Left ventricle myocardium inferior (tissue), 1 donor: Measurements from ENCODE around the gene CPT1A. TPM values are rescaled to one million over a fixed set of nuclear protein-coding genes. Genes with fewer than 3 reads are reported as not detected.
A peak's percentile ranks its signal among the peaks of the same experiment; 100 is the strongest.

ENCODE experiments used
- DNase-seq: peaks from one replicate; pipeline ENCODE4 v3.0.0-alpha.2; 2020
- H3K27ac ChIP-seq: fragments of 200-600 bp; replicated peaks from 2 replicates; pipeline ENCODE4 v1.8.0; 2021
- H3K27me3 ChIP-seq: fragments of 200-600 bp; 2 replicates; pipeline ENCODE4 v1.8.0; 2021; ENCODE audit warnings: low read depth
- H3K36me3 ChIP-seq: fragments of 200-600 bp; 2 replicates; pipeline ENCODE4 v1.8.0; 2021
- H3K4me1 ChIP-seq: fragments of 200-600 bp; 2 replicates; pipeline ENCODE4 v1.8.0; 2021
- H3K4me3 ChIP-seq: fragments of 200-600 bp; 2 replicates; pipeline ENCODE4 v1.8.0; 2021; ENCODE audit warnings: mild to moderate bottlenecking, moderate library complexity
- H3K9me3 ChIP-seq: fragments of 200-600 bp; replicated peaks from 2 replicates; pipeline ENCODE4 v1.8.0; 2021
- intact Hi-C: fragments of 100-400 bp; cut with micrococcal nuclease; formaldehyde crosslinking; loops from one replicate; pipeline ENCODE4 v1.11.0; 2022
- total RNA-seq: library from RNA; stranded (reverse); fragmentation: NEBNext Ultra II Directional; extraction: Animal tissue kit (Norgen Biotek cat#: 25700); gene quantifications from one replicate; pipeline ENCODE4 v1.2.1, GENCODE V29; 2021
- TF ChIP-seq, protein P1 (sequence below): fragments of 200-600 bp; IDR thresholded peaks from 2 replicates; pipeline ENCODE4 v1.8.0; 2021; ENCODE audit warnings: antibody characterized with exemption, mild to moderate bottlenecking, borderline replicate concordance
- donor health status: DM: no; HTN: yes; CAD: no; lungs with severe emphysema.

The CPT1A gene
- total RNA-seq, 1 donor from 2014 or later, result 73.1 TPM

DNA sequence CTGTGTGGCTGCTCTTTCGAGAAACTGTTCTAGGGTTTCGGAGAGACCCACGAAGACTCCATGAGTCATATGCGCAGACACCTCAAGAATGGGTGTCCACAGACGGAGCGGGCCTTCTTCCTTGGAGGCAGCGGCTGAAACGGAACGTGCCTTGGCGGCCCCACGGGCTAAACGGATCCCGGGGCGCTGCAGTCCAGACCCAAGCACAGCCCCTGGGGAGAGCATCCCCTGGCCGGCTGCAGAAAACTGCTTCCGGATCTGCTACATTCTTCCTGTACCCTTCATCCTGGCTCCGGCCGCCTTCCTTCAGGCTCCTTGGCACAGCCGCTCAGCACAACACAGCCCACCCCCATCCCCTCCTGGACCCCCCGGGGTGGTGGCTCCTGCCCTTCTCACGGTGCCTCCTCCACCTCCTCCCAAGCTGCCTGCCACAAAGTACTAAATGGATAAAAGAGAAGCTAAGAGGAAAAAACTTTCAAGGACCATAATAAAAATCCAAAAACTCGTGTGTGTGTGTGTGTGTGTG is 25.4 kb downstream of the CPT1A start:
- Histone ChIP-seq H3K4me3 (no peak overlapping the region), H3K27me3 (no peaks in the 10 kb centered on the region), H3K27ac (no peak overlapping the region), H3K4me1 (peaks cover 45% of the 10 kb centered on the region), H3K9me3 (no peaks in the 10 kb centered on the region), H3K36me3 (peaks cover 38% of the 10 kb centered on the region)
- intact Hi-C loops, result no loop called here
- TF ChIP-seq, protein P1, sequence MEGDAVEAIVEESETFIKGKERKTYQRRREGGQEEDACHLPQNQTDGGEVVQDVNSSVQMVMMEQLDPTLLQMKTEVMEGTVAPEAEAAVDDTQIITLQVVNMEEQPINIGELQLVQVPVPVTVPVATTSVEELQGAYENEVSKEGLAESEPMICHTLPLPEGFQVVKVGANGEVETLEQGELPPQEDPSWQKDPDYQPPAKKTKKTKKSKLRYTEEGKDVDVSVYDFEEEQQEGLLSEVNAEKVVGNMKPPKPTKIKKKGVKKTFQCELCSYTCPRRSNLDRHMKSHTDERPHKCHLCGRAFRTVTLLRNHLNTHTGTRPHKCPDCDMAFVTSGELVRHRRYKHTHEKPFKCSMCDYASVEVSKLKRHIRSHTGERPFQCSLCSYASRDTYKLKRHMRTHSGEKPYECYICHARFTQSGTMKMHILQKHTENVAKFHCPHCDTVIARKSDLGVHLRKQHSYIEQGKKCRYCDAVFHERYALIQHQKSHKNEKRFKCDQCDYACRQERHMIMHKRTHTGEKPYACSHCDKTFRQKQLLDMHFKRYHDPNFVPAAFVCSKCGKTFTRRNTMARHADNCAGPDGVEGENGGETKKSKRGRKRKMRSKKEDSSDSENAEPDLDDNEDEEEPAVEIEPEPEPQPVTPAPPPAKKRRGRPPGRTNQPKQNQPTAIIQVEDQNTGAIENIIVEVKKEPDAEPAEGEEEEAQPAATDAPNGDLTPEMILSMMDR, result no peak
- DNase-seq, result no peak

DNA sequence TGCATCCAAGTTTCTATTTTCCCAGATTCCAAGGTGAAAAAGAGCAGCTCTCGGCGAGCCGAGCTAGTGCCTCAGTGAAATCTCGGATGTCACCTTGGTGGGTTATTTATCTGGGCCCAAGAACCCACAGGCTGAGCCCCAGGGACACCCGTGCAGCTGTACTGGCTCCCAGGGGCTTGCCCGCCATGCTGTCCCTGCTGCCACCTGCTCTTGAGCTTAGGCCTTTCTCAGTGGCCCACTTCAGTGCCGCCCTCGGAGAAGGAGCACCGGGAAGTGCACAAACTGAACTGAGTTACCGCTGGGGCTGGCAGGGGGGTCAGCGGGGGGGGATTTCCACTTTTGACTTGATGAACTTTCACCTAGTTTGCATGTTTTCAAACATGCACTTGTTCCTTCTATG is 27.9 kb downstream of the CPT1A start:
- H3K27ac ChIP-seq, result no peak overlapping the region
- H3K27me3 ChIP-seq, result no peaks in the 10 kb centered on the region
- H3K4me1 ChIP-seq, result peaks cover 54% of the 10 kb centered on the region
- H3K4me3 ChIP-seq, result no peak overlapping the region
- intact Hi-C loops, result no loop called here
- DNase-seq, result no peak
- TF ChIP-seq, protein P1, result no peak
- H3K9me3 ChIP-seq, result no peaks in the 10 kb centered on the region
- H3K36me3 ChIP-seq, result peaks cover 46% of the 10 kb centered on the region

DNA sequence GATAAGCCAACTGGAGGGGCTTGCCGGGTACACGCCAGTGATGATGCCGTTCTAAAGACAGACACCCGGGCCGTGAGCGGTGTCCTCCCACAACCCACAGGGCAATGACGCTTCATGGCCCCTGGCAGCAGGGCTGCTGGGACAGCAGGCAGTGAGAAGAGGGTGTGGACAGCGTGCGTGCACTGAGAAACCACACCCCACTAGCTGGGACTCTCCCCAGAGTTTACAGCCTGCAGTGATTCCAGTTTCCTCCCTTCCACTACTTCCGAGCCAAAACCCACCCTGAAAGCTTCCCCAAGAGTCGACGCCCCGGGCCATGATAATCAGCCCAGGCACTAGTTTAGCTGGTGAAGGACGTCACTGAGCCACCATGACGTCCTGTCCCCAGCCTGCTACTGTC is 29.2 kb downstream of the CPT1A start:
- peak overlapping the region; percentile 18 for H3K27ac ChIP-seq
- H3K9me3 ChIP-seq, result no peaks in the 10 kb centered on the region
- intact Hi-C loops, result no loop called here
- peak; percentile 27 for DNase-seq
- H3K4me3 ChIP-seq, result no peak overlapping the region
- no peaks in the 10 kb centered on the region for H3K27me3 ChIP-seq
- TF ChIP-seq, protein P1, result no peak
- H3K4me1 ChIP-seq, result peaks cover 48% of the 10 kb centered on the region
- peaks cover 54% of the 10 kb centered on the region for H3K36me3 ChIP-seq

DNA sequence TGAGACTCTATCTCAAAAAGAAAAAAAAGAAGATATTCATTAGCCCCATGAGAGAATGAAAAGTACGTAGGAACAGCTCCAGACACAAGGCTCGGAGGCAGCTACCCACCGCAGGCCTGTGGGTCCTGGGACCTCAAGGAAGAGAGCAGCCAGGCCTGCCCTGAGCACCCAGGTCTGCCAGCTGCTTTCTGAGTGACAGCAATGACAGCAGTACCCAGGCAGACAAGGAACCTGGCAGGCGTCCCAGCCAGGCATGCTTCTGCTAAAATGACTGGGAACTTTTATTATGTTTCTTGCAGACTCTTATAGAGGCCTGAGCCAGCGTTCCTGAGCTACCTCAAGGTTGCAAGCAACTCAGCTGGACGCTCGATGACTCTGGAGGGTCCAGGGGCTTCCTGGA is 31.6 kb downstream of the CPT1A start:
- H3K4me3 ChIP-seq, result peak overlapping the region; percentile 17
- intact Hi-C loops, result no loop called here
- no peaks in the 10 kb centered on the region for H3K27me3 ChIP-seq
- H3K27ac ChIP-seq, result peak overlapping the region; percentile 82
- peaks cover 58% of the 10 kb centered on the region for H3K4me1 ChIP-seq
- peak; percentile 81 for DNase-seq
- no peaks in the 10 kb centered on the region for H3K9me3 ChIP-seq
- TF ChIP-seq, protein P1, result no peak
- H3K36me3 ChIP-seq, result peaks cover 72% of the 10 kb centered on the region

DNA sequence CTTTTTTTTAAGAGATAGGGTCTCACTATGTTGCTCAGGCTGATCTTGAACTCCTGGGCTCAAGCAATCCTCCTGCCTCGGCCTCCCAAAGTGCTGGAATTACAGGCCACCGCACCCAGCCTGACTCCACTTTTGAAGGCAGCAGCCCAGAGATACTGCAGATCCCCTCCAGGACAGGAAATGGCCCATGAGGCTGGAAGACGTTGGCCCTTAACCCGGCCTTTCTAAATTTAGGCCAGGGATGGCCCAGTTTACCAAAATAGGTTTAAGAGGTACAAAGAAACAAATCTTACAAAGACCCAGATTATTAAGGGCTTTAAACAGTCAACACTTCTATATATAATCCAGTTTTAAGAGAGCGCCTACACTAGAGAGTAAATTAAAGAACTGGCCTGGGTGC is 32.2 kb downstream of the CPT1A start:
- intact Hi-C loops, result no loop called here
- Histone ChIP-seq H3K4me1 (peaks cover 58% of the 10 kb centered on the region), H3K36me3 (peaks cover 72% of the 10 kb centered on the region), H3K9me3 (no peaks in the 10 kb centered on the region), H3K27ac (peak overlapping the region; percentile 82), H3K4me3 (no peak overlapping the region), H3K27me3 (no peaks in the 10 kb centered on the region)
- TF ChIP-seq, protein P1, result no peak
- DNase-seq, result no peak
